GM21526 (cell line): ENCODE data around the gene MCC.
"Not testable (repeated sequence)": the region's sequence is repeated elsewhere in the genome, so short reads cannot be mapped to it uniquely, and the experiment has no call there.

Experiments used
- ATAC-seq: cut with Tn5 transposase; IDR thresholded peaks from one replicate; pipeline ENCODE4 v1.9.1; 2021; ENCODE audit warnings: moderate library complexity; ENCODE audit not compliant: unreplicated experiment, low FRiP score

Gene MCC

GRCh38 chr5:113433071-113433470, 55.2 kb downstream of the MCC start:
- ATAC-seq = no peak

GRCh38 chr5:113427871-113428574, 60.2 kb downstream of the MCC start:
- ATAC-seq = no peak

- ATAC-seq = no peak
Measured at GRCh38 chr5:113425909-113426308, 62.3 kb downstream of the MCC start.

GRCh38 chr5:113421693-113422092, 66.6 kb downstream of the MCC start:
- ATAC-seq = no peak

DNA sequence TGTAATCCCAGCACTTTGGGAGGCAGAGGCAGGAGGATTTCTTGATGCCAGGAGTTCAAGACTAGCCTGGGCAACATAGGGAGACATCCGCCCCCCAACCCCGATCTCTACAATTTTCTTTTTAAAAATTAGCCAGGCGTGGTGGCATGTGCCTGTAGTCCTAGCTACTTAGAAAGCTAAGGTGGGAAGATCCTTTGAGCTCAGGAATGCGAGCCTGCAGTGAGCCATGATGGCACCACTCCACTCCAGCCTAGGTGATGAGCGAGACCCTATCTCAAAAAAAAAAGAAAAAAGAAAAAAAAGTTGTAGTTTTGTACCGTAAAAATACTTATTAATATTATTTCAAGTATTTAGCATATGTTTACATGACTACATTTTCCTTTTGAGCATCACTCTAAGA, 82.7 kb downstream of the MCC start:
- no peak for ATAC-seq

DNA sequence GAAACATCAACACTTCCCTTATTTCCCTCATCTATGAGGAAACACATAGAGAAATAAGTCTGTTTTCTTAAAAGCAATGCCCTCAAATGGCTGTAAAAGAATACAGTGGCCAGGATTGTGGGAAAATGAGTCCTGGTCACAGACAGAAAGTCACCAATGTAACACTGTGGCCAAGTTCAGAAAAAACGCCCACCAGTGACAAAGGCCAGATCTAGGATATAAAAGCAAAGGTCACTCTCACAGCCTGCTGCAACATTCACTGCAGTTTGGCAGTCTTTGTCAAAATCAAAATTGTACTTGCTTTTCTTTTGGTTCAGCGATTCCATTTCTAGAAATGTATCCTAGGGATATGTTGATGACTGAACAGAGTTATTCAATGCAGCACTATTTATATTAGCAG, 84.0 kb downstream of the MCC start:
- no peak for ATAC-seq

DNA sequence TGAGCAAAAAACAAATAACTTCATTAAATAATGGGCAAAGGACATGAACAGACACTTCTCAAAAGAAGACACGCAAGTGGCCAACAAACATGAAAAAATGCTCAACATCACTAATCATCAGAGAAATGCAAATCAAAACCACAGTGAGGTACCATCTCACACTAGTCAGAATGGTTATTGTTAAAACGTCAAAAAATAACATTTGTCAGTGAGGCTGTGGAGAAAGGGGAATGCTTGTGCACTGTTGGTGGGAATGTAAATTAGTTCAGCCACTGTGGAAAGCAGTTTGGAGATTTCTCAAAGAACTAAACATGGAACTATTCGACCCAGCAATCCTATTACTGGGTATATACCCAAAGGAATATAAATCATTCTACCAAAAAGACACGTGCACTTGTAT, 90.3 kb downstream of the MCC start:
- ATAC-seq = not testable (repeated sequence)

- no peak for ATAC-seq
Measured at GRCh38 chr5:113397046-113397445, 91.2 kb downstream of the MCC start.

DNA sequence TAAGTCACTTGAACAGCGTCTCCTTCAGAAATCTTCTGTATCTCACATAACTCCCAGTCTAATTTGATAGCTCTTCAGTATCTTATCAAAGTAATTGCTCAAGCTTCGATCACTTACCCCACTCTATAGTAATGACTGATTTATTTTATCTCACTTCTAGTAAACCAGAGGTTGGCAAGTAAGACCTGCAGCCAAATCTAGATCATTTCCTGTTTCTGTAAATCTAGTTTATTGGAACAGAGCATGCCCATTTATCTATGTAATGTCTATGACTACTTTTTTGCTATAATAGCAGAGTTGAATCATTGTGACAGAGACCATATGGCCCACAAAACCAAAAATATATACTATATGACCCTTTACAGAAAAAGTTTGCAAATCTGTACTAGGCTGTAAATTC, 93.6 kb downstream of the MCC start:
- no peak for ATAC-seq

GRCh38 chr5:113390224-113390623, 98.0 kb downstream of the MCC start:
- peak; percentile 72 for ATAC-seq

GRCh38 chr5:113389116-113389515, 99.1 kb downstream of the MCC start:
- no peak for ATAC-seq

GRCh38 chr5:113387844-113388243, 100.4 kb downstream of the MCC start:
- ATAC-seq = no peak

GRCh38 chr5:113384782-113385285, 103.4 kb downstream of the MCC start:
- ATAC-seq = no peak

DNA sequence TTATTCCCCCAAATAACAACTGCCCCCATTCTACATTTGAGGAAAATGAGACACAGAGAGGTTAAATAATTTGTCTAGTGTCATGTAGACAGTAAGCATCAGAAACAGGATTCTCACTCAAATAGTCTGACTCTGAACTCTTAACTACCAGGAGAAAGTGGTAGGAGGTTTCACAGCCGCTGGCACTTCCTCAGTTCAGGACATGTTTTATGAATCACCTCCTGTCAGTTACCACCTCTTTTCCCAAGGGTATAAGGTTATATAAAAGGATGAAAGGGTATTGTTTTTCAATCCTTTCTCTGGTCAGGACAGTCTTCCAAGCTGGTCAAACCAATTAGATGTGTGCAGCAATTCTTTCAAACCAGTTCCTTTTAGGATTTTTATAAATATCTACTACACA, 105.5 kb downstream of the MCC start:
- ATAC-seq = no peak

DNA sequence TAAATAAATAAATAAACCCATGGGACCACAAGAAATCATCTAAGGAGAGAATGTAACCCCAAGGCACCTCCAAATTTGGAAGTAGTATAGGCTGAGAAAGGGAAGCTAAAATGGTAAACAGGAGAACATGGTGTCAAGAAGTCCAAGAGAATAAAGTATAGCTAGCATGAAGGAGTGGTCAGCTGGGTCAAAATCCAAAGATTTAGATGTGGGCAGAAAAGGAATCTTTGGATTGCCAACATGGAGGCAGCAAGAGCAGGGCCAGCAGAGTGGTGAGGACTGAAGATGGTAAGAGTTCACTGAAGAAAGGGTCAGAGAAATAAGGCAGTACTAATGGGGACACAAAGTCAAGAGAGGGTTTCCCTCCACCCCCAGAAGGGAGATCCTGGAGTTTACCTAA, 106.5 kb downstream of the MCC start:
- ATAC-seq = no peak

- ATAC-seq = no peak
Measured at GRCh38 chr5:113380807-113381326, 107.4 kb downstream of the MCC start.

- ATAC-seq = no peak
Measured at GRCh38 chr5:113379936-113380806, 108.1 kb downstream of the MCC start.

GRCh38 chr5:113378959-113379541, 109.2 kb downstream of the MCC start:
- ATAC-seq = peak; percentile 71

DNA sequence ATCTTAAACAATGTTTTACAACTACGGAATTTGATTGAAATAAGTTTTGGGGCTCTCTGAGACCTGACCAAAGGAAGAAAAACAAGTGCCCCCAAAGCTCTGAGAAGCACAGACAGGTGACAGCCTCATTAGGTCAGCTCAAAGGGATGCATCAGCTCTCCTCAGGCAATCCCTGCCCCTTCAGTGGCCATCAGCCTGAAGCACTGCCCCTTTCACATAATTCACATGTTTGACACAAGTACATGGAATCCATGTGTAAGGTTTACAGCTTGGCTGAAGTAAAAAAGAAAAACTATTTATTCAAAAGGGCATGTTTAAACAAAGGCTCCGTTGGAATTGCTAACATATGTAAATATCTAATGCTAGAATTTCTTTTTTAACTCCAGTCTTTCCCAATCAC, 109.7 kb downstream of the MCC start:
- ATAC-seq = no peak

GRCh38 chr5:113378081-113378480, 110.2 kb downstream of the MCC start:
- no peak for ATAC-seq

DNA sequence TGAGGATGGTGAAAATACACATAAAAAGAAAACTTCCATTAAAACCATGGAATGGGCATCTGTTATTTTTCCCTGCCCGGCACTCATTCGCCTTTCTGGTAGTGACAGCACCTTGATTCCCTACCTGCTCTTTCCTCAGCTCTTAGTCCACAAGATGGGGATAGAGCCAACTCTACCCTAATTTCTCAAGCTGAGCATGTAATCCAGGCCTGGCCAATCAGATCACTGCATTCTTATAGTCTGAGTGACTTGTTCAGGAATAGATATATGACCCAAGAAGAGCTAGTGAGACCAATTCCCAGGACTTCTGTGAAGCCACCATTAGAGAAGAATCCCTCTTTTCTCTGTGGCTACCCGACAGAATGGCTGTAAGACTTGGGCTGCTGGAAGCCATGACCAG, 111.6 kb downstream of the MCC start:
- no peak for ATAC-seq
